ENCODE results near the gene TMEM250.

The TMEM250 gene

DNA sequence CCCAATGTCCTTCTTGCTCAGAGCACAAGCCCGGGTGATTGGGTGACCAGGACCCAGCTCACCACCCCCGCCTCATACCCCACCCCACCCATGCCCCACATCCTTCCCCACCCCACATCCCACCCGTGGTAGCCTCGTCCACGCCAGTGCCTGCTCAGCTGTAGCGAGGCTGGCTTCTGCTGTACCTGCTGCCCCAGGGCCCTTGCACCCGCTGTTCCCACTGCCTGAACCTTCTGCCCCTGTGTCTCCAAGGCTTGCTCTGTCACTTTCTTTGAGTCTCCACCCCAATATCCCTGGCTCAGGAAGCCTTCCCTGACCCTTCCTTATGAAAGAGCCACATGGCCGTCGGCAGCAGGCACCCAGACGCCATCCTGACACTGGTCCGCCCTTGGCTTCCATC lies 20.5 kb downstream of the TMEM250 start:
- DNase-seq (ENCODE audit: insufficient read length, low spot score) (no peak), FAIRE-seq (no peak)

DNA sequence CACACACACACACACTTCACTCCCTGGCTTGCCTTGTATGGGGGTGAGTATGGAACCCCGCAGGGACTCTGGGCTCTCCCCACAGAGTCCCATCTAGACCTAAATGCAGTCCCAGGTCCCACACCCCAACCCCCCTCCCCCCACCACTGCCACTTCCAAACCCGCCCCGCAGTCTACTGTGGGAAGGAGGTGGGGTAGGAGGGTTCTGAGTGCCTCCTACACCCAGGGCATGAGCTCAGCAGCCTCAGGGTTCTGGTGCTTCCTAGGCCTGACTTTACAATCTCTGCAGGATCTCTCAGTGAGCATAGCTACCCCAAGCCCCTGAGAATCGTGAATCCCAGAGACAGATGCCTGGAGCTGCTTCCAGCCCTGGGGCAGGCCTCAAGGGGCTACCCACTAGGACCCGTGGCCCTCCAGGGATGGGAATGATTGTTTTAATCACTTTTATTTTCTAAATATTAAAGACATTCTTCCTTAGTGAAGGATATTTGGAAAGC lies 22.1 kb downstream of the TMEM250 start:
- FAIRE-seq (no peak), DNase-seq (ENCODE audit: insufficient read length, low spot score) (no peak)

DNA sequence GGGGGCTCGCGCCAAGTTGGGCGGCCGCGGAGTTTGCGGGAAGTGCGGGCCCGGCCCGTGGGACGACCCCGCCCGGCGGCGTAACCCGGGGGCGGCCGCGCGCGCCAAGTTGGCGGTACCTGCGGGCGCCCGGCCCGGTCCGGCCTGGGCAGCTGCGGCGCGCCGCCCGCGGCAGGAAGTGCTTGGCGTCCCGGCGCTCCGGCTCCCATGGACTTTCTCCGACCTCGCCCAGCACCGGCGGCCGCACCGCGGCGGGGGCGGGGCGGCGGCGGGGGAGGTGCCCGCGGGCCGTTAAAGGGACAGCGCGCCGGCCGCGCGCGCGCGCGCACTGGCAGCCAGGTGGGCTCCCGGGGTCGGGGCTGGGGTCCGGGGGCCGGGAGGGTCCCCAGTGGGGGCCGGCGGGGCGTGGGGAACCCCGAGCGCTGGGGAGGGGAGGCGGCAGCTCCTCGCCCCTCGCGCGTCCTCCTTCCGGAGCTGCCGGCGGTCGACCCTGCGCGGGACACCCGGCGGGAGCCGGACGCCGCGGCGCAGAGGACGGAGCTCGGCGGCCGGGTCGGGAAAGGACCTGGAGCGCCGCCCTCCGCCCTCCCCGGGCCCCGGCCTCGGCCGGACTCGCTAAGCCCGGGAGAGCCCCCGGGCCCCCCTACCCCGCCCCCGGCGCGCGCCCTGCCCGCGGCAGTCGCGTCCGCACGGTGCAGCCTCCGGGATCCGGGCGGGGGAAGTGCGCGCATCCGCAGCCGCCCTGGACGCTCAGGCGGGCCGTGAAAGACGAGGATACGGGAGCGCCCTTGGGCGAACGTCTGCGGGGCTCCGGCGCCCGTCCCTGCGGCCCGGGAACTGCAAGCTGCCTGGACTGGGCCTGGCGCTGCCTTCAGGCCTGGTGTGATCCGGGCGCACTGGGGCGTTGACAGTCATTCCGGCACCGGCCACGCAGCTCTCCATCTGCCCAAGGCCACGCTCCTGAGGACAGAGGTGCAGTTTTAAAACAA lies 23.3 kb downstream of the TMEM250 start, which contains the start of gene NACC2:
TSS of gene NACC2 (minus strand) at position 220 of the 989 bp plus-strand sequence. CDS start 44,768 bp downstream, outside the sequence.
- FAIRE-seq = no peak
- DNase-seq (ENCODE audit: insufficient read length, low spot score) = no peak

DNA sequence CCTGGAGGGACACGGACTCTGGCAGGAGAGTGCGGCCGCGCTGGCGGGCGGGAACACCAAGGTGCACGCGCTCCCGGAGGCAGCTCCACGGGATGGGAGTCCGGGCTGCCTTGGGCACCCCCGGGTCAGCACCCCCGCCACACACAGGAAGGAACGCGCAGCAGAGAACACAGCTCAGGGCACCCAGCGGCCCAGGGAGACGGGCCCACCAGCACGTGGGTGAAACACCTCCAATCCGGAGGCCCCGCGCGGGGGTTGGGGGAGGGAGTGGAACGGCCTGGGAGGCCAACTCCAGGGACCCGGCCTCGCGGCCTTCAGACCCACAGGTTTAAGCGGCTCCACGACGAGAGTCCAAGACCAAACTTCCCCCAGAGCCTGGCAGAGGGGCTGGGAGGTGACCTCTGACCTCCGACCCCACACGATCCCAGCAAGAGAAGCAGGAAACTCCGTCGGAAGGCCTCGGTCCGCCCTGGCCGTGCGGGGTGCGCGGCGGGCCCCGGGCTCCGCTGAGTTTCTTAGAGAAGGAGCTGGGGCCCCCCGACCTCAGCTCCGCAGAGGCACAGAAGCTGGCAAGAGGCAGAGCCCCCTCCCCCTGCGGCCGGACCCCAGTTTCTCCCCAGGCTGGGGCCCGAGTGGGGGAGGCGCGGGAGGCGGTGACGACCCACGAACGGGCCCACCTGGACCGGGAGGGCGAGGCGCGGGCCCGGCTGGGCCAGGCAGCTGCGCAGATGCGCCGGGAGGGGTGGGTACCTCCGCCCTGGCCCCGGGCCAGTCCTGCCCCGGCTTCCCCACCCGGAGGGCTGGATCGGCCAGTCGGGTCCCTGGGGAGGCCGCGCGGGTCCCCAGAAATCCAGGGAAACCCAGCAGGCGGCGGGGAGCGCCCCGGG lies 24.4 kb downstream of the TMEM250 start:
- DNase-seq (ENCODE audit: insufficient read length, low spot score) (no peak), FAIRE-seq (no peak)

- DNase-seq (ENCODE audit: insufficient read length, low spot score) (no peak), FAIRE-seq (no peak)
Observed at GRCh38 chr9:136093346-136093986, 25.2 kb downstream of the TMEM250 start.

GRCh38 chr9:136092741-136093140 lies 25.9 kb downstream of the TMEM250 start:
- DNase-seq (ENCODE audit: insufficient read length, low spot score) (no peak), FAIRE-seq (no peak)

- DNase-seq (ENCODE audit: insufficient read length, low spot score) = no peak
- no peak for FAIRE-seq
Observed at GRCh38 chr9:136092353-136092650, 26.4 kb downstream of the TMEM250 start.

DNA sequence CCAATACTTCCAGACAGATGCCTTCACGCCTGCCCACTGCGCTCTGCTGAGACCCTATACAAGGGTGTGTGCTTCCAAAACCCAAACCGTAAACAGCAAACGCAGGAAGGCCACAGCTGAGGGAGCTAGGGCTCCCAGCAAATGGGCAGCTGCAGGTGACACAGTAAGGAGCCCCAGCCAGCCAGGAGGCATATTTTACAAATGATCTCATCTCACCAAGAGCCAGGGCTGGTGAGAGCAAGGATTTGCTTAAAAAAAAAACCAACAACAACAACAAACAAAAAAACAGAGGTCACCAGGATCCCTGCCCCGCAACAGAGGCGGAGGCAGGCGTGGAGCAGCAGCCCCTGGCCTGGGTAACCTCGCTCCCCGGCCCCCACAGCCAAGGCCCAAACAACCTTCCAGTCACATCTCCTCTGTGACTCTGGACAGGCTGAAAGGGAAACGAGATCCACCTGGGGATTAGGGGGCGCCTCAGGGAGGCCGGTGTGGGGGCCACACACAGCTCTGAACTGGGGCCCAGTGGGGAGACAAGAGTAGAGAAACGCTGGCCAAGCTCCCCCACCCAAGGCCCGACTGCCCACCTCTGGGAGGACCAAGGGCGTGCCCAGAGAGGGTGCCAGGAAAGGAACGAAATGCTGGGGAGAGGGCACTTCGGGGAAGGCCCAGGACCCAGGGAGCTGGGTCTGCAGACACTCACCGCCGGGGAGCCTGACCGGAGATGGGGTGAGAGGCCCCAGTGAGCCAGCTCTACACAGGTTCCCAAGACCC lies 26.9 kb downstream of the TMEM250 start:
- DNase-seq (ENCODE audit: insufficient read length, low spot score) (no peak), FAIRE-seq (no peak)

- no peak for FAIRE-seq
- DNase-seq (ENCODE audit: insufficient read length, low spot score) = no peak
Observed at GRCh38 chr9:136090768-136091581, 27.7 kb downstream of the TMEM250 start.

- DNase-seq (ENCODE audit: insufficient read length, low spot score) (no peak), FAIRE-seq (no peak)
Observed at GRCh38 chr9:136090056-136090735, 28.5 kb downstream of the TMEM250 start.

- FAIRE-seq (no peak), DNase-seq (ENCODE audit: insufficient read length, low spot score) (no peak)
Observed at GRCh38 chr9:136089697-136090045, 29.0 kb downstream of the TMEM250 start.

DNA sequence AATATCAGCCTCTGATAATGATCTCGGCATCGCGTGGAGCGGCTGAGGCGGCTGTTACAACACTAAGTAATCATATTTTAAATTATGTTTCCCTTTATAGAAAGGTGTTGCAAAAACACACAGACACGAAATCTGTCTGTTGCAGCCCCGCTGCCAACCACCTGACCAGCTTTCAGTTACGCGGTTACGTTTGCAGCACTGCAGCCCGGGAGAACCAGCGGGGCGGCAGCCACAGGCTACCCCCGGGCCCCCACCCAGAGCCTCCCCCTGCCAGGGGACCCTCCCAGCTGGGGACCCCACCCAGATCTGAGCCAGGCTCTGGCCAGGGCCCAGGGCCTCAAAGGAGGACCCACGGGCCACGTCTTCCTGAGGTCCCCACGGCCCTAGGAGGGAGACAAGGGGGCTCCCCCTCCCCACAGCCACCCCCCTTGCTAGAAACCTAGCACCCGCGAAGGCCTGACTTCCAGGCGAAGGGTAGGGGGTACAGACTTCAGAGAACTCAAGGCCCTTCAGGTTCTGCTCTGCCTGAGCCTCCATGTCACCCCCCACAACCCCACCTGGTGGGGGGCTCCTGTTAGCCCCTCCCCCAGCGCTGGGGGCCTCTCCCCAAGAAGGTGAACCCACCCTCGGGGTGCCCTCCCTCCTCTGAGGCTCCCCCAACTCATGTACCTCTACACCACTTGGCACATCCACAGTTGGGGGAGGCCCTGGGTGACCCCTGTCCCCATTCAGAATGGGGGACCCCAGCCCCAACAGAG lies 29.6 kb downstream of the TMEM250 start:
- no peak for FAIRE-seq
- no peak for DNase-seq (ENCODE audit: insufficient read length, low spot score)

DNA sequence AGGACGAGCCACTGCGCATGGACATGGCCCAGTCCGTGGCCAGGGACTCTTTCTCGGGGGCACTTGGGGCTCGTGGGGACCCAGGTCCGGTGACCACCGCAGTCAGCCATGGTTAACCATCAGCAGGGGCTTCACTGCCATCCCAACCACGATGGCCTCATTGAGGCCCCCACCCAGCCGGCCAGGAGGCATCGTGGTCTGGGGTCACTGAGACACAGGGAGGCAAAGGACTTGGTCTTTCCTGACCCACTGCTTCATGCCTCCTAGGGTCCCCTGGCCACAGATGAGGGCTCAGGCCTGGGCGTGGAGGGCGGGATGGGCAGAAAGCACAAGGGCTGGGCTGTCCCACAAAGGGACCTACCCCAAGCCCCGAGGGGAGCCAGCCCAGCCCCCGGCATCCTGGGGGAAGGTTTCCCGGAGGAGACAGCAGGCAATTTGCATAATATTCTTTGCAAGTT lies 30.2 kb downstream of the TMEM250 start:
- DNase-seq (ENCODE audit: insufficient read length, low spot score) (no peak), FAIRE-seq (no peak)

DNA sequence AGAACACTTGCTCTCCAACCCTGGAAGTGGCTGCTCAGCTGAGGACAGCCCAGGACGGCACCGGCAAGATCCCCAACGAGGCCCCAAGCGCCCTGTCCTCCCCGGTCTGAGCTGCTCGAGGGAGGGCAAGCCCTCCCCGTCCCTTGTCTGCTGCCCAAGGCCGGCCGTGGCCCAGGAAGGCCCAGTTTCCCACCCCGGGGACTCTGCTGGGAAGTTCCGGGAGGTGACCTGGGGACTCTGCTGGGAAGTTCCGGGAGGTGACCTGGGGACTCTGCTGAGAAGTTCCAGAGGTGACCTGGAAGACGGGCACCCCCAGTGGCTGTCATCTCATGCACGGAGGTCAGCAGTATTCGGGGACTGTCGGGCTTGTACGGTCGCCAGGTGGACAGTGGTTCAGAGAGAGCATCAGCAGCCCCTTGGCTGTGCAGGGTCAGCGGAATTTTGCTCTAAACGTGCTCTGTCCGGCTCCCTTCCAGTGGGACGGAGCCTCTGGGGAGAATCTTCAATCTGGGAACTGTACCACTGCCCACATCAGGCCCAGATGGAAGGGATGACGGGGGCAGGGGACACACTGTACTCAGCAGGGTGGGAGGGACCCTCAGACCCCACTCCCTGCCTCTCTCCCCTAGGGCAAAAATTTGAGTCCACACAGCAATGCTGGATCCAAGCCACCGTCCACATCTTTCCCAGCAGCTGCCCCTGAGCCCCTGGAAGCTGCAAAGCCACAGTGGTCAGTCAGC lies 30.8 kb downstream of the TMEM250 start:
- FAIRE-seq (no peak), DNase-seq (ENCODE audit: insufficient read length, low spot score) (no peak)

GRCh38 chr9:136086951-136087740 lies 31.5 kb downstream of the TMEM250 start:
- FAIRE-seq (no peak), DNase-seq (ENCODE audit: insufficient read length, low spot score) (no peak)

DNA sequence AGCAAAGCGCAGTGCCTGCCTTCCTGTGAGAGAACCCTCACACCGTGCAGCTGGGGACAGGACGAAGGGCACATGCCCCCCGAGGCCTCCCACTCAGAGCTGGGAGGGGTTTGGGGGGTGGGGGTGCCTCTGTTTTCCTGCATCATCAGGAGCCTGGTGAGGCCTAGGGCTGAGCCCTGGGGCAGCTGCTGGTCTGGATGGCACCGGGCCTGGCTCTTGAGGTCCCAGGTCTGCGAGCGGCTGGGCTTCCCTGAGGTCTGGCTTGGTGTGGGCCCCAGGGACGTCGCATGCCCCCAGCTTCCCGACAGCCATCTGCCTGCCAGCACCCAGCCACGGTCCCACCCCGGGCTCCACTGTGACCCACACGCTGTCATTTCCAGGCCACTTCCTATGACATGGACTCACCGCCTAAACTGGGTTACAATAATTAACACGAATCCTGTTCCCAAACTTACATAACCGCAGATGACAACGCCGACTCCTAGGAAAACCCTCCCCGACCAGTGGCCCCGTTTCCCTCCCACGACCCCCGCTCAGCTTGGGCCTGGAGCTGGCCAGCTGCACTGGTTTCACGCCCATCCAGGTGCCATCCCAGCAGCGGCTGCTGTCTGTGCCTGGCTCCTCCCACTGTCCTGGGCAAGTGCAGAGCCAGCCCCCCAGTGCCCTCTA lies 32.3 kb downstream of the TMEM250 start:
- DNase-seq (ENCODE audit: insufficient read length, low spot score) = no peak
- no peak for FAIRE-seq

Measured in HTR-8/SVneo (cell line).